LHCN-M2 (cell line): ENCODE results near the gene MAGI1. TPM values are rescaled to one million over a fixed set of nuclear protein-coding genes. Genes with fewer than 3 reads are reported as not detected.

ENCODE experiments used
- DNase-seq: peaks from one replicate; pipeline ENCODE4 v3.0.0-alpha.2; 2012; ENCODE audit warnings: low read depth
- total RNA-seq: library from RNA; depleted of rRNA; stranded (reverse); fragments of >200 nt; gene quantifications from 2 replicates; pipeline ENCODE4 v1.2.3, GENCODE V29; 2014

The MAGI1 gene
- total RNA-seq, 1 experiment from 2014 or later, result 5.5 TPM

GRCh38 chr3:65758876-65759598 is 279.7 kb downstream of the MAGI1 start:
- DNase-seq, result peak; percentile 24

DNA sequence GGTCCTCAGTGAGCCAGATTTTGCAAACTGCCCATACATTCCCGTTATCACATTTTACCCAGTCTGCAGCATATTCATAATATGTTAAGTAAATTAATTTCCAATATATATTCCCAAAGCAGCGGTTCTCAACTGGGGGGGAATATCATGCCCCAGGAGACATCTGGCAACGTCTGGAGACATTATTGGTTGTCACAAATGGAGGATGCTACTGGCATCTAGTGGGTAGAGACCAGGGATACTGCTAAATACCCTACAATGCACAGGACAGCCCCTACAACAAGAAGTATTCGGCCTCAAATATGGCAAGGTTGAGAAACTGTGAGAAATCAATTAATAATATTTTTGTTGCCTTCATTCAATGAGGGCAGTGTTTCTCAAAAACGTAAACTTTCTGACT is 280.3 kb downstream of the MAGI1 start:
- DNase-seq, result no peak

DNA sequence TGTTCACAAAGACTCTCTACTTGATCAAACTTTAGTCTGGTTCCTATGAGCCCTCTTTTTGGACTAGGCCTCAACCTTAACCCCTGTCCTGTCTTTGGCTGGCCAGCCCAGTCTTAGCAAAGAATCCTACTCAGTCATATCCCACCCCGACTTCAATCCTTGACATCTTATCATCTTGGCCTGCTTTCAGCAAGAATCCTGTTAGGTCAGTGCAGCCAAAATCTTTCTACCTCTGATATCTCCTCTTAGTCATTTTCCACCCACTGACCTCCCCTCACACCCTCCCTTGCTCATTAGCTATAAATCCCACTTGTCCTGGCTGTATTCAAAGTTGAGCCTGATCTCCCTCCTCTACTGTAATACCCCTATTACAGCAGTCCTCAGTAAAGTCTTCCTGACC is 286.1 kb downstream of the MAGI1 start:
- DNase-seq, result no peak

DNA sequence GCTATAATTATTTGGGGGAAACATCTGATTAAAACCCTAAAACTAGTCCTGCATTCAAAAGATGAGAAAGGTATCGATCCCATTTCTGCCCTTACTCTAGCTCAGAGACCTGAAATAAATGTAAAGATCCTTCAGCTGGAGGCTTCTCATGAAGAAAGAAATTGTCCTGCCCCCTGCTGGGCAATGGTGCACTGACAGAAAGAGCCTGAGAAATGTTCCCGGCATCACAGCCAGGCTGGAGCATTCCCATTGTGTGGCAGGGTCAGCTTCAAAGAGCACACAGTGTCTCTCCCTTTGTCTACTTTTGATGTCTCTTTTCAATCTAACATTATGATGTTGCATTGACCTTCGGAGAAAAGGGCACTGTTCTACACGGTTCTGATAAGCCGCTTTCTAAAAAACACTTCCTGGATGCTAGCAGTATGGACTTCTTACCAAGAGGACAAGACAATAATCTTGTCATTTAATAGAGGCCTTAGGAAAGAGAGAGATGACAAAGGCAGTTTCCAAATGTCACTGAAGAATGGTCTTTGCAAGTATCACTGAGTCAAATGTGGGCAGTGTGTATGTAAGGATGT is 287.5 kb downstream of the MAGI1 start:
- peak; percentile 39 for DNase-seq

- no peak for DNase-seq
Observed at GRCh38 chr3:65749066-65749465, 289.7 kb downstream of the MAGI1 start.

DNA sequence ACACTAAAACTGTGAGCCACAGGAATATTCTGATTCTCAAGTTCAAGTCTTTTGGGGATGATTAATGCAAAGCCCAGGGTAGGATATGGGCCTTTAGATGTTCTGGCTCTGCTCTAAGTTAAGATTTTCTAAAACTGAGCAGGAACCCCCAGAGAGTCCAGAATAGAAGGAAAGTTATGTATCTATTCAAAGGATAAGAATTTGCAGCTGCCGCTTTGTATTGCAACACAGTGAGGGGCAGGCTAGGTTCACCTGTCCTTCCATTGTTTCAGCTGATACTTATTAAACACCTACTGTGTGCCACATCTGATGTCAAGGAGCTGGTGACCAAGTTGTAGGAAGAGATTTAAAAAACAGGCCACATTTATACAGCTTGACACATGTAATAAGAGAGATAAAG is 290.4 kb downstream of the MAGI1 start:
- peak; percentile 61 for DNase-seq

DNA sequence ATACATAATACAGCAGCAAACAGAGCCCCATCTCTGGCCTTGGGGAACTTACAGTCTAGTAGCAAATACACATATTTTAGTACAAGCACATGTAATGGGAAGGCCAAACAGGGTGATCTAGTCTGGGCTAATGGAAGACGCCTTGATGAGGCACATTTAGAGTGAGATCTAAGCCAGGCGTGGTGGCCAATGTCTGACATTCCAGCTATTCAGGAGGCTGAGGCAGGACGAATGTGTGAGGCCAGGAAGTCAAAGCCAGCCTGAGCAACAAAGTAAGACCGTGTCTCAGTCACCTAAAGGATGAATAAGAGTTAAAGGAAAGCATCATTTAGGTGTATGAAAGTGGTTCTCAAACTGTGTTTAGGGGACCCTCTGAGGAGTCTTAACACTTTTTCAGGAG is 291.9 kb downstream of the MAGI1 start:
- no peak for DNase-seq

DNA sequence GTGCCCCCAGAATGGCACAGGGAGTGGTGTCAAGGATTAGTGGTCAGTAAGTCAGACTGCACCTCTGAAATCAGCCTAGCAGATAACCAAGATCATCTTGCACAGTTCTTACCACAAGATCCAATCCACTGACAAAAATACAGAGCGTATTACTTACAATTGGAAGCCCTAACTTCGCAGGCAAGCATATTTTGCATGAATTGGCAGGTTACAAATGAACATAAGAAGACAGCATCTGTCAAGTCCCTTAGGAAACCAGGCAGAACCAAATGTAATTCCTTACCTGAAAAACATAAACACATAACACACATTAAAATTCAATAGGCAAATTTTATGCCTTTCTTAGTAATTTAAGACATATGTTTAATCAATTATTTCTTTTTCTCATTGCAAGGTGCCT is 293.4 kb downstream of the MAGI1 start:
- DNase-seq, result no peak

GRCh38 chr3:65742914-65743313 is 295.8 kb downstream of the MAGI1 start:
- DNase-seq, result no peak

DNA sequence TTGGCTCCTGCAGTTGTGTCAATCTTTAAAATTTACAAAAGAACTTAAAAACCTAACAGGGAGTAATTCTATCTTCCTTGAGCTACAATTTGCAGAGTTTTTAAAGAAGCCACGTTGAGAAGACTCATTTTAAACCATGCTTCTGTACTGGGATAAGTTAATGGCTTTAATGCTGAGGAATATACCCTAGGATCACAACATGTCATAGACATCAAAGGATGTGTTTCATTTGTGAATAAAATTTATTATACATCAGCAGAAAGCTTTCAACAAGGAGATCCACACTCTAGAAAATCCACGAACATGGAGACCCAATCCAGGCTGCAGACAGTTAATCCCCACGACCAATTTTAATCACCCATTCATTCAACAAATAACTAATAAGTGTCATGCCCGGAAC is 297.2 kb downstream of the MAGI1 start:
- no peak for DNase-seq

- no peak for DNase-seq
Observed at GRCh38 chr3:65739901-65740541, 298.7 kb downstream of the MAGI1 start.

GRCh38 chr3:65734792-65735191 is 303.9 kb downstream of the MAGI1 start:
- DNase-seq, result no peak

- DNase-seq, result no peak
Observed at GRCh38 chr3:65734382-65734781, 304.3 kb downstream of the MAGI1 start.

DNA sequence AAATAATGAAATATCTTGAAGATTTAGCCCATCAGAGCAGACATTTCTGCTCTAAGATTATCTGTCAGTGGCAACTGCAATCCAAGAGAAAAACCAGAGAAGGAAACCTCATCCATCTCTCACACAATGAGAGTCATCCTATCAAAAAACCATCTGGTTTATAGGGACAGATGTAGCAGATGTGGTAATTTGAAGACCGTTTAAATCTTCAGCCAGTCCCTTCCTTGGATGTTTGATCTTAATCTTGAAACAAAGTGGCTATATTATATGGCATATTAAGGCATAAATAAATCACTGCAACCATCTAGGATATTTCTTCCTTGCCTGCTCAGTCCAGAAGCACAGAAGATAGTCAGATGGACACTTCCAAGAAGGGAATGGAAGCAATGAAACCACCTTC is 305.3 kb downstream of the MAGI1 start:
- no peak for DNase-seq

DNA sequence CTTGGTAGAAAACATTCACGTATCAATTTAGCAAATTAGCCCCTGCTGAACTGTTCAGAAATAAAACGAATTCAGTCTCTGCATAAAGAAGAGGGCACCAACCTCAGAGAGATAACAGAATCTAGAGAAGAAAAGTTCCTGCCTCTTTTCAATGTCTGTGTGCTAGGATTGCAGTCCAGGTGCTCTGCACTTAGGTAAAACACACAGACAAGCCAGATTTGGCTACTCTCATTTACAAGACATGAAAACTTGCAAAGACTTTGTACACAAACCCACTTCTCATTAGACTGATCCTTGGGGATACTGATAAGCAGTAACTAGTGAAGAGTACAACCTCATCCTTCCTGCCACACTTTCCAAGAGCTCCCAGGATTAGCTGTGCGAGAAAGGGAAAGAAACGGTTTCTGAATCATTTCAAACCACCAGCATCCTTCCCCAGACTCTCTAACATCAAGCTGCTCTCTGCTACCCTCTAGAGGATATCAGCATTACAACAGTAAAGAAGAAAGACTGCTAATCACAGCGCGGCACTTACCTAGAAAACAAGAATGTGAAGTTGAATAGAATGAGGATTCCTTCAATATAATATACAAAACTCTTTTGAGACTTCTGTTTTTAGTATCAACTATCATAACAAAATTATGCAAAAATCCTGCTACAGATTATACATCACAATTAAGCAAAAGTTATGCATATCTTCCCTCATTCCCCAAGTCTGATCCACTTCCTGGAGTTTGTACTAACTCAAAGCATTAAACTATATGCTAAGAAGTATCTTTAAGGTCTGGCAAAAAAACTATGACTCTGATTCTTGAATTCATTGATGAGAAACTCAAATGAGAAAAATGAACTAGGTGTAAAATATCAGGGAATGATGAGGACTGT is 306.4 kb downstream of the MAGI1 start:
- DNase-seq, result peak; percentile 80

DNA sequence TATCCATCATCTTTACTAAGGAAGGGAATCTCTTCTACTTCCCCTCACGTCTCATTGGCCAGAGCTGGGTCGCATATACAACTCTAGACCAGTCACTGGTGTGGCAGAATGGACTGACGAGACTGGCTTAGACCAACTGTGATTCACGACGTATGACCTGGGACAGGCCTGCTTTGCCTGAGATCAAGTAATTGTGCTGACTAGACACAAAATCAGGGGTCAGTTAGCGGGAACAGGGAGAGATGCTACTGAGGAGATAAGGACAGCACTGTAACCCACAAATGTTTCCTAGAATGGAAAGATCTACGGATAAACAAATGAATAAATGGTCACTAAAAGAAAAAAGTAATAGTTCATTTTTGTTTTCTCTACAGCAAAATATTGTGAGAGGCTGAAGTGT is 308.3 kb downstream of the MAGI1 start:
- DNase-seq, result no peak

GRCh38 chr3:65729973-65730372 is 308.7 kb downstream of the MAGI1 start:
- no peak for DNase-seq

- DNase-seq, result peak; percentile 93
Observed at GRCh38 chr3:65729555-65729954, 309.2 kb downstream of the MAGI1 start.

GRCh38 chr3:65728138-65728537 is 310.6 kb downstream of the MAGI1 start:
- DNase-seq, result no peak

GRCh38 chr3:65723985-65724384 is 314.7 kb downstream of the MAGI1 start:
- DNase-seq, result no peak

GRCh38 chr3:65723011-65723410 is 315.7 kb downstream of the MAGI1 start:
- no peak for DNase-seq
